ENCODE data around the gene BCL11A. TPM values are rescaled to one million over a fixed set of nuclear protein-coding genes. Genes with fewer than 3 reads are reported as not detected.

The BCL11A gene
- total RNA-seq, 4 donors from 2014 or later = 1.5 to 8.8 (median 3.2) TPM

- Histone ChIP-seq H3K36me3 (no peaks in the 10 kb centered on the region), H3K9me3 (no peaks in the 10 kb centered on the region), H3K27me3 (peaks cover 7 to 45% of the 10 kb centered on the region in 2 donors), H3K27ac (no peak overlapping the region), H3K4me3 (peak overlapping the region; percentile 26 to 49), H3K4me1 (peaks cover 0 to 29% of the 10 kb centered on the region in 2 donors)
- intact Hi-C loops (cut with DNase I; ENCODE audit: low total_unique reads) = no loop called here
- TF ChIP-seq POLR2A (IDR thresholded peaks at IDR 0.05) = no peak
- peak in 3 of 4 experiments; percentile 25 to 47 (median 39) for TF ChIP-seq CTCF (IDR thresholded peaks at IDR 0.05)
- DNase-seq = peak in 1 of 2 donors; percentile 49
Observed at GRCh38 chr2:60550178-60550983, 3.1 kb downstream of the BCL11A start.

GRCh38 chr2:60549928-60550177 is 3.6 kb downstream of the BCL11A start:
- Histone ChIP-seq H3K4me1 (peaks cover 0 to 29% of the 10 kb centered on the region in 2 donors), H3K9me3 (no peaks in the 10 kb centered on the region), H3K27me3 (peaks cover 7 to 43% of the 10 kb centered on the region in 2 donors), H3K27ac (no peak overlapping the region), H3K4me3 (peak overlapping the region; percentile 26 to 49), H3K36me3 (no peaks in the 10 kb centered on the region)
- TF ChIP-seq POLR2A (IDR thresholded peaks at IDR 0.05) (no peak), CTCF (IDR thresholded peaks at IDR 0.05) (no peak)
- intact Hi-C loops (cut with DNase I; ENCODE audit: low total_unique reads) = no loop called here
- DNase-seq = no peak

GRCh38 chr2:60549238-60549927 is 4.1 kb downstream of the BCL11A start:
- Histone ChIP-seq H3K4me1 (peaks cover 0 to 26% of the 10 kb centered on the region in 2 donors), H3K4me3 (peak overlapping the region; percentile 26 to 49), H3K27me3 (peaks cover 7 to 38% of the 10 kb centered on the region in 2 donors), H3K9me3 (no peaks in the 10 kb centered on the region), H3K27ac (no peak overlapping the region), H3K36me3 (no peaks in the 10 kb centered on the region)
- no peak for TF ChIP-seq CTCF (IDR thresholded peaks at IDR 0.05)
- TF ChIP-seq POLR2A (IDR thresholded peaks at IDR 0.05) = no peak
- DNase-seq = no peak
- intact Hi-C loops (cut with DNase I; ENCODE audit: low total_unique reads) = no loop called here

- Histone ChIP-seq H3K9me3 (no peaks in the 10 kb centered on the region), H3K4me1 (peaks cover 0 to 21% of the 10 kb centered on the region in 2 donors), H3K36me3 (no peaks in the 10 kb centered on the region), H3K27me3 (peaks cover 7 to 33% of the 10 kb centered on the region in 2 donors), H3K4me3 (no peak overlapping the region), H3K27ac (no peak overlapping the region)
- no peak for DNase-seq
- TF ChIP-seq POLR2A (IDR thresholded peaks at IDR 0.05) = no peak
- TF ChIP-seq CTCF (IDR thresholded peaks at IDR 0.05) = no peak
- intact Hi-C loops (cut with DNase I; ENCODE audit: low total_unique reads) = no loop called here
Observed at GRCh38 chr2:60548845-60549237, 4.6 kb downstream of the BCL11A start.

GRCh38 chr2:60548311-60548710 is 5.1 kb downstream of the BCL11A start:
- no peaks in the 10 kb centered on the region for H3K9me3 ChIP-seq
- no peak overlapping the region for H3K4me3 ChIP-seq
- peaks cover 0 to 16% of the 10 kb centered on the region in 2 donors for H3K4me1 ChIP-seq
- DNase-seq = no peak
- no peak overlapping the region for H3K27ac ChIP-seq
- intact Hi-C loops (cut with DNase I; ENCODE audit: low total_unique reads) = no loop called here
- TF ChIP-seq POLR2A (IDR thresholded peaks at IDR 0.05) (no peak), CTCF (IDR thresholded peaks at IDR 0.05) (no peak)
- no peaks in the 10 kb centered on the region for H3K36me3 ChIP-seq
- H3K27me3 ChIP-seq = peaks cover 7 to 33% of the 10 kb centered on the region in 2 donors
